H1 (cell line): ENCODE data around the gene RBM20.

Experiments
- ATF2 ChIP-seq: IDR thresholded peaks from 2 replicates; pipeline ENCODE4 v1.6.1; 2012; ENCODE audit warnings: low read length, inconsistent platforms
- BACH1 ChIP-seq: IDR thresholded peaks from 2 replicates; pipeline ENCODE4 v1.6.1; 2012; ENCODE audit warnings: low read length, improper control_type of control experiment
- CTCF ChIP-seq, 3 experiments: IDR thresholded peaks; 1 replicate in 2 of 3; 2 replicates in 1 of 3; pipeline versions ENCODE4 v1.5.1 to v1.6.1; 2011; ENCODE audit warnings: low read length in 3 of 3, mild to moderate bottlenecking in 3 of 3, inconsistent platforms in 2 of 3, low read depth in 1 of 3, moderate library complexity in 1 of 3; ENCODE audit not compliant: insufficient read depth in 1 of 3; ENCODE audit errors: control extremely low read depth in 1 of 3
- GTF2F1 ChIP-seq: IDR thresholded peaks from 2 replicates; pipeline ENCODE4 v1.6.1; 2012; ENCODE audit warnings: low read depth, low read length, improper control_type of control experiment, borderline replicate concordance
- POLR2AphosphoS5 ChIP-seq: IDR thresholded peaks from 2 replicates; pipeline ENCODE4 v1.6.1; 2011; ENCODE audit warnings: low read depth, low read length

GRCh38 chr10:110676016-110676415, 31.9 kb downstream of the RBM20 start:
- no peak for TF ChIP-seq GTF2F1
- no peak for TF ChIP-seq ATF2
- no peak for TF ChIP-seq CTCF (IDR thresholded peaks at IDR 0.05; ENCODE audit: control extremely low read depth in 1 of 3, insufficient read depth in 1 of 3, low read depth in 1 of 3, low read length in 3 of 3)
- TF ChIP-seq BACH1, result no peak
- no peak for TF ChIP-seq POLR2AphosphoS5
